Renal cortex interstitium (tissue), 11 donors: ENCODE measurements around the gene NKX1-2. TPM values are rescaled to one million over a fixed set of nuclear protein-coding genes. Genes with fewer than 3 reads are reported as not detected.

Source experiments
- DNase-seq, 11 donors: peaks; one replicate each; pipeline ENCODE4 v3.0.0-alpha.2; 2013; ENCODE audit warnings: low read depth in 9 of 11, low spot score in 4 of 11; ENCODE audit errors: extremely low read depth in 1 of 11
- polyA plus RNA-seq, 3 donors: library from polyadenylated mRNA; unstranded; fragments of 120-200 nt; gene quantifications; one replicate each; pipeline ENCODE4 v1.2.1, GENCODE V29; 2013; ENCODE audit not compliant: insufficient read length in 3 of 3

Gene NKX1-2
- polyA plus RNA-seq, 3 donors = not detected

DNA sequence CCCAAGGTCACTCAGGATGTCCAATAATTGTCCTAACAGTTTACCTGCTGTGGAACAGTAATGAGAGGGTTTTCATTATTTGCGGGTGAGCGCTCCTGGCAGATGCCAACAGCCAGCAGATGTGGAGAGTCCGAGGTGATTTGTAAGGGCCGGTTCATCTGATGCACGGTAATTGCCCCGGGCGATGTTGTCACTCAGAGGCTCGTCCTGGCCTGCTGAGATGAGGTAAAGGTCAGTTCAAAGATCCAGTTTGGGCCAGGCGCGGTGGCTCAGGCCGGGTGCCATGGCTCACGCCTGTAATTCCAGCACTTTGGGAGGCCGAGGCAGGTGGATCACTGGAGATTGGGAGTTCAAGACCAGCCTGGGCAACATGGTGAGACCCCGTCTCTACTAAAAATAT, 28.7 kb upstream of the NKX1-2 start:
- DNase-seq = no peak

DNA sequence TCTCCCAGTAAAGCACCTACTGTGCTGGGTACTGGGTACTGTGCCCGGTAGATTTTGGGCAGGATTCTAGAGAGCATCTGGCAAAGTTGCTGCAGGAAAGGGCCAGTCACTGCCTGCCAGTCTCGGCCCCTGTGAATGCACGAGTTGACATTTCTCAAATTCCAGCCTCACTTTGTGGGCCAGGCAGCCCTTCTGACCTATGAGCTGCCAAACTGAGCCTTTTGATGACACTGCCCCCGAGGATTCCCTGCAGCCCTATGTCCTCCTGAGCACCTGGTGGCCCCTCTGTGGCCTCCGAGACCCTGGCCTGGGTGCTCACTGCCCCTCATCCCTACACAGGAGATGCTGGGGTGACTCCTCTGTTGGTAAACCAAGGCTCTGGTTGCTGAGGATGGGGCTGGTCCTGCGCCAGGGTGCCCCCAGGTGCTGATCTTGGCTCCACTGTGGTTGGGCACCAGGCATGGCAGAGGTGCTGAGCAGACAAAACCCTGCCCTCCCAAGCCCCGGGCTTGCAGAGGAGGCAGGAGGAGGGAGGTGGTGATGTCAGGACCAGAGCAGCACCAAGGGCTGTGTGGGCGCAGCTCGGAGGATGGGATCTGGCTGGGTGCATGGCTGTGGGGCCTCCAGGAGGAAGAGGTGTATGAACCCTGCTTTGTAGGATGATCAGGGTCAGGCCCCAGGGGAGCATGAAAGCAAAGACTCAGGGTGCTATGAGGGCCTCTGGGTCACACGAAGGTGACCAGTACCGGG, 28.0 kb upstream of the NKX1-2 start:
- DNase-seq = no peak

DNA sequence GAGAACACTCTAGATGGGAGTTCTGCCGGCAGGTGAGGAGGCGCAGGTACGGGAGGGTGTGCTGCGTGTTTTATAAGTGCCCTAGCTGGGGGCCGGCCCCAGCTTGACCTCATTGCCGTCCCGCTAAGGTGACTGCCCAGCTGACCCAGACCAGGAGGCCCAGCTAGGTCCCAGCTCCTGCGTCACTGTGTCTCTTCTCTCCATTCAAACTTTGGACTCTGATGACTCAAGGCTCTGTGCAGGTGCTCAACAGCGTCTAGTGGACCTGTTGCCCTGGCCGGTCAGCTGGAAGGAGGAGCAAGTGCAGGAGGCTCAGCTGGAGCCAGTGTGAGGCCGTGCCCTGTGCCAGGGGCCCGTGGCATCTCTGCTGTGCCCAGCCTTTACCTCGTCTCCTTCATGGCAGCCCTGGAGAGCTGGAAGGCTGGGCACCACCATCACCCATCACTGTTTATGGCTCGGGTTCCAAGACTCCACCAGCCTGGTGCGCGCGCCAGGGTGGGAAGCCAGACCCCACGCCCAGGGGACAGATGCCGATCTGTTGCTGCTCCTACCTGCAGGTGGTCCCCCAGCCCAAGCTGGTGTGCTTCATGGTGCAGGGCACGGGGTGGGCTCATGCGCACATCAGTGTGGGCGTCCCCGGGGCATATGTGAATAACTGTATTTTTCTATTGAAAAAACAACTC, 26.3 kb upstream of the NKX1-2 start:
- DNase-seq = no peak

DNA sequence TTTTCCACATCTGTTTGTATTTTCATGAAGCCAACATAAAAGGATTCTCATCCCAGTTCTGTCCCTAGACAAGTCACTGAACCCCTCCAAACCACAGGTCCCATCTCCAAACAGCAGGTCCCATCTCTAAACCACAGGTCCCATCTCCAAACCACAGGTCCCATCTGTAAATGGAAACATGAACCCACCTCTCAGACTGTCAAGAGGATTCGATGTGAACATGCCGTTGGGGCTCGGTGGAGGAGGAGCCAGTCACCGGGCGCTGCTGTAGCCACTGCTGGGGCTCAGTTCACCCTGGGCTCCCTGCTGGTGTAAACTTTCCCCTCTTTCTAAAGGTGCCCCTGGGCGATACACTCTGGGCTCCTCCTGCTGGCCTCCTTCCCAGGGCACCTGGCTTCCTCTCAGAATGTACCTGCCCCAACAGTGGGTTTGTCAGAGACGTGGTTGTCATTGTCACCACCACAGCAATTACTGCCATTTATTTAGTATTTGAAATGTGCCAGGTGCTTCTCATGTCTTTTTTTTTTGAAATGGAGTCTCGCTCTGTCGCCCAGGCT, 24.8 kb upstream of the NKX1-2 start:
- DNase-seq = no peak

DNA sequence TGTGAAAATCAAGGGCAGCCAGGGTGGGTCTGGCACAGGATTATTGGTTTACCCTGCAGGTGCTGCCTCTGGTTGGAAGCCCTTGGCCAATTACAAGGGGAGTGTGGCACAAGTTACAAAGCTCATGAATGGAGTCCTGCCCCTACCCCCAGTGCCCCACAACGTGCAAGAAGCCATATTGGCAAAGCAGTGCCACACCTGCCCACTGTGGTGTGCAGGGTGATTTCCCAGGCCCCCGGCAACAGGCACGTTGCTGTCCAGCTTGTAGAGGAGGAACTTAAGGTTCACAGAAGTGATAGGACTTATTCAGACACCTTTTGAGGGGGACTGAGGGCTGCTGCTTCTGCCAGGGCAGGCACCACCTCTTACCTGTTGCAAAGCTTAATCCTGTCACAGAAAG, 23.2 kb upstream of the NKX1-2 start:
- no peak for DNase-seq

DNA sequence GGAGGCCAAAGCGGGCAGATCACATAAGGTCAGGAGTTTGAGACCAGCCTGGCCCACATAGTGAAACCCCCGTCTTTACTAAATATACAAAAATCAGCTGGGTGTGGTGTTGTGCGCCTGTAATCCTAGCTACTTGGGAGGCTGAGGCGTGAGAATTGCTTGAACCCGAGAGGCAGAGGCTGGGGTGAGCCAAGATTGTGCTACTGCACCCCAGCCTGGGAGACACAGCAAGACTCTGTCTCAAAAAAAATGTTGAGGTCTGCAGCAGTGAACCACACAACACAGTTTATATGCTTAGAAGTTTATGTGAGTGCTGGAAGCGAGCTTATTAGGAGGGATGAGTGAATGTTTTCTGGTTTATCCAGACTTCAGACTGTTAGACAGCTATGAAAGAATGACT, 22.2 kb upstream of the NKX1-2 start:
- no peak for DNase-seq

DNA sequence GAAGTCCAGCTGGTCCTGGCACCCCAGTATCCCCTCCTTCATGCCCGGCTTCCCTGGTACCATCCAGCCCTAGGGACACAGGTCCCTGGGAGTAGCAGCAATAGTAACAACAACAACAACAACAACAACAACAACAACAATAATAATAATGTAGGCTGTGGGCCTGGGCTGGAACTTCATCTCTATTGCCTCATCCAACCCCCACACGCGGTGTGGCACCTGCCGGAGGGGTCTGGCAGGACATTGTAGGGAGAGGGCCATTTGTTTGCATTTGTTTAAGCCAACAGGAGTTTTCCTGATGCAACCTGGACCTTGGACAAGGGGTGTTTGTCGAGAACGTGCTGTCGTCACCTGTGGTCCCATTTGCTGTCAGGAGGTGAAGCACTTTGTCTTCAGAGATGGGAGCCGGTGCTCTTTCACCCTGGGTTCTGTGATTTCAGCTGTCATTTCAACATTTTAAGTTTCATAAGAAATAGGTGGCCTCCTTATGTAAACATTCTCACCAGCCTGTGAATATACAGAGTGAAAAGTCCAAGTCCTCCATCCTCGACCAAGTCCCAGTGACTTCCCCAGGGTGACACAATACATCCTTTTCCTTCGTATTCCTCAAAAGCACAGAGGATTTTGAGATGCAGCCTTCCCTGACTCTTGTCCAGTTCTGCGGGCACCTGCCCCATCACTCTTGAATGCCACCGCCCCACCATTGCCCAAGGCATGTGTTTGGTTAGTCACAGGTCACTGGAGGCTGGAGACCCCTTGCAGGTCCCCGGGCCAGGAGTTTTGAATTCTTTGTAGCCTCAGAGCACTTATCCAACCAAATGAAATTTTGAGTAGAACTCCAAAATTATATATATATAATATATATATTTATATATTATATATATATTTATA, 21.0 kb upstream of the NKX1-2 start:
- no peak for DNase-seq

DNA sequence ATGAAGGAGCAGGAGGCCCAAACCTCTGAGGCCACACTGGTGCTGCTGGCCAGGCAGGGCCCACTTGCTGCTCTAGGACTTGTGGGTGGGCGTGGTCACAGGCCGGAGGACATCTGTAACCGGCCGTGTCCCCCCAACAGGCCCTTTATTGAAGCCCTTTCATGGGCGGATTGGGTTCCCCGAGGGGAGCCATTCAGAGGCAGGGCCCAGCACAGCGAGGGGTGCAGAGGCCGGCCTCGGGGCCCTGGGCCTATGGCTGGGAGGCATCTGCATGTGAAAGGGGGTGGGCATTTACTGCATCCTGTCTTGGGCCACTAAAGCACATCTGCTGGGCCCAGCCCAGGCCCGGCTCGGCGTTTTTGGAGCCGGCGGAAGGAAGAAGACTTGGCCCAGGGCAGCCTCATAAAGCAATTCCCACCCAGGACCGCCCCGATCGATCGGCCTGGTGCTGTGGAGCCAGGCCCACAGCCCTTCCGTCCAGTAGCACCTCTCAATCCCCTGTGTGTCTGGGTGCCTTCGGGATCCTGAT, 20.2 kb upstream of the NKX1-2 start:
- no peak for DNase-seq

DNA sequence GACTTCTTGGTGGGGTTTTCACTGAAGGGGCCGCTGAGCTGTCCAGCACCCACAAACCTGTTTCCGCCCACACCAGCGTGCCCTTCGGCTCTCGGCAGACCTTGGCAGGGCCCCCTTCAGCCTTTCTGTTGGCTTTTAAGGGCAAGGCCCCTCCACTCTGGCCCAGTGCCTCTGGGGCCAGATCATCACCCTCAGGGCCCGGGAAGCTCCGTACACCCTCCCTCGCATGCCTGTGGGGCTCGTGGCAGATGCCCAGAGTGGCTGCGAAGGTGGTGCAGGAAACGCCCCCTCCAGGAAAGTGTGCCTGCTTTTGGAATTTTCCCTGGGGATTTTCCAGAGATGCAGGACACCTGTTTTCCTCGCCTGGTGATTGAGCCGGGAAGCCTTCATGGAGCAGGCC, 18.8 kb upstream of the NKX1-2 start:
- no peak for DNase-seq

DNA sequence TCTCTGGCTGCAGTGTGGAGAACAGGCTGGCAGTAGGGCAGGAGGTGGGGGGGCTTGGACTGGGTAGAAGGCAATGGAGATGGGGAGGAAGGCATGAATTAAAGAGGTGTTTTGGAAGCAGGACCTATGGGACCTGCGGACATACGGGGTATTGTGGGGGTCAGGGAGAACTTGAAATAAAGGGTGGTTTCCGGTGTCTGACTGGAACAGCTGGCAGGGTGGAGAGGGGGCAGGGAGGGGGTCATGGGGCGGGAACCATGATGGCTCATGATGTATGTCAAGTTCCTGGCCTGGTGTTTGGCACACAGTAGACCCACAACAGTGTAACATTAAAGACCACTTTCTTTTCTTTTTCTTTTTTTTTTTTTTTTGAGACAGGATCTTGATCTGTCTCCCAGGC, 17.3 kb upstream of the NKX1-2 start:
- DNase-seq = no peak

DNA sequence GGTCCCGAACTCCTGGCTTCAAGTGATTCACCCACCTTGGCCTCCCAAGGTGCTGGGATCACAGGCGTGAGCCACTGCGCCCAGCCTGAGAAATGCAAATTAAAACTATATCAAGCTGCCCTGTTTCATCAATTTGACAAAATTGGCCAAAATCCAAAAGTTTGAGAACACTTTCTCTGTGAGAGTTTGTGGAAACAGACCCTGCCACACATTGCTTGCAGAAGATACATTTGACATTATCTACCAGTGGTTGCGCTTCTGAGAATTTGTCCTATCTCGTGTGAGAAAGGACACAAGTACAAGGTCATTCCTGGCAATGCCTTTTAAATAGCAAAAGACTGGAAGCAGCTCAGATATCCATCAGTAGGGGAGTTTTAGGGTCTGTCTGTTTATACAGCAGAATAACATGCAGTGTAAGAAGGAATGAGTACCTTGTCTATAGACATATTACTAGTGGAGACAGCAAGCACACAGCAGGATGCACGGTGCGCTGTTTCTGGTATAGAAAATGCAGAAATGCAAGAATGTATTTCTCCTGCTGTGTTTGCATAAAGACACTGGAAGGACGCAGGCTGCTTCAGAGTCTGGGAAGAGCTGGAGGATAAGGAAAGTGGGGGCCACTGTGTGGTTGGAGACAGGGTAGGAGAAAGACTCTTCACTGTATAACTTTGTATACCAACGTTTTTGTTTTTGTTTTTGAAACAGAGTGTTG, 16.1 kb upstream of the NKX1-2 start:
- DNase-seq = no peak

DNA sequence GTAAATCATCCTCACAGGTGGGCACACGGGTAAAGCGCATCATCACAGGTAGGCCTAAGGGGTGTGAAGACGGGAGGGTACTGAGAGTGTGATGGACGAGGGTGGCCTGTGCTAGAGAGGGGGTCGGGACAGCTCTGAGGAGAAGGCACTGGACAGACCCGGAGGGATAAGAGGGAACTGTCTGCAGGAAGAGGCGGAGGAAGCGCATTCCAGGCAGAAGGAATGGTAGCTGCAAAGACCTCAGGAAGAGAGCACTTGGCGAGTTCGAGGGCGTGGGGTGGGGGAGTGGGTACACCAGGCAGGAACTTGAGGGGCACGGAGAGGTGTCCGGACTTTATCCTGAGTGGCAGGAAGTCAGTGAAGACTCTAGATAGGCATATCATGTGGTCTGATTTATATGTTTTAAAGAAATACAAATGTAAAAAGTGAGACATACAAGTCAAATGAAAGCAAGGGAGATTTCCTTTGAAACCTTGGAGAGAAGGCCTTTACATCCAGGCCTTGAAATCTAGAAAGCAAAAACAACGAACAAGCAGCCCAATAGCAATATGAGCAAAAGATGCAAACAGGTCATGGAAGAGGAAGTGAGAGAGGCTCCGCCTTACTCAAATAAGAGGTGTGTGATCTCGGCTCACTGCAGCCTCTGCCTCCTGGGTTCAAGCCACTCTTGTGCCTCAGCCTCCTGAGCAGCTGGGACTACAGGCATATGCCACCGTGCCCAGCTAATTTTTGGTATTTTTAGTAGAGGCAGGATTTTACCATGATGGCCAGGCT, 15.4 kb upstream of the NKX1-2 start:
- no peak for DNase-seq

DNA sequence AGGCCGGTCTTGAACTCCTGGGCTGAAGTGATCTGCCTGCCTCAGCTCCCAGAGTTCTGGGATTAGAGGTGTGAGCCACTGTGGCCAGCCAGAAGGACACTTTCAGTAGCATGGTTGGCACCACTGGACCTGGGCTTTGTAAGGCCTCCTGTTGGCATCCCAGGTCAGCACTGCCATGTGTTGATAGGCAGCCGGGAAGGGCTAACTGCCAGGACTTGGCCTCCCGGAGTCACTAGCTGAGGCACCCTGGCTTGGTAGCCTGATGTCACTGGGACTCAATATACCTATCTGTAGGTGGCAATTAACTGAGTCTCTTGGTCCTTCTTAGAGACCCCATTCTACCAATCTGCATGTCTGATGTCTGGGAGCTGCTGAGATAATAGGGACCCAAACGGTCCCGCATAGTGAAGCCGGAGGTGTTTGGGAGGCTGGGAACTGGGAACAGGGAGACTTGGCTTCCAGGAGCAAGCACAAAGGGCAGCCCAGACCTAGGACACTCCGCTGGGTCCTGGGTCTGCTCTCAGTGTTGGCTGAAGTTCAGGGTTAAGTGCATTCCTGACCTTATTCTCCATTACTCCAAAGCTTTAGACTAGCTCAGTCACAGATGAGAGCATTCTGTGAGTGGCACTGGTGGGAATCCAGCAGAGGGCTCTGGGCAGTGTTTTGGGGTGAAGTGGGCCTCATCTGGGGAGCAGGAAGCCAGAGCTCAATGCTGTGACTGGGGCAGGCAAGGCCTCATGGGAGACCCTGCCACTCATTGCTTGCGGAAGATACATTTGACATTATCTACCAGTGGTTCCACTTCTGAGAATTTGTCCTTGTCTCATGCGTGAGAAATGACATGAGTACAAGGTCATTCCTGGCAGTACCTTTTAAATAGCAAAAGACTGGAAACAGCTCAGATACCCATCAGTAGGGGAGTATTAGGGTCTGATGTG, 14.5 kb upstream of the NKX1-2 start:
- no peak for DNase-seq

DNA sequence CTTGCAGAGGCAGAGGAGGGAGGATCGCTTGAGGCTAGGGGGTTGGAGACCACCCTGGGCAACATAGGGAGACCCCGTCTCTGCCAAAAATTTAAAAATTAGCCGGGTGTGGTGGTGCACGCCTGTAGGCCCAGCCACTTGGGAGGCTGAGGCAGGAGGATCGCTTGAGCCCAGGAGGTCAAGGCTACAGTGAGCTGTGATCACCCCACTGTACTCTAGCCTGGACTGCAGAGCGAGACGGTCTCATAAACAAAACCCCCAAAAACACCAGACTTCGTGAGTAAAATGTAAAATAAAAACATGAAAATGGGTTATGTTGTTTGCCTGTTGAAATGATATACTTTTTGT, 12.5 kb upstream of the NKX1-2 start:
- DNase-seq = no peak

DNA sequence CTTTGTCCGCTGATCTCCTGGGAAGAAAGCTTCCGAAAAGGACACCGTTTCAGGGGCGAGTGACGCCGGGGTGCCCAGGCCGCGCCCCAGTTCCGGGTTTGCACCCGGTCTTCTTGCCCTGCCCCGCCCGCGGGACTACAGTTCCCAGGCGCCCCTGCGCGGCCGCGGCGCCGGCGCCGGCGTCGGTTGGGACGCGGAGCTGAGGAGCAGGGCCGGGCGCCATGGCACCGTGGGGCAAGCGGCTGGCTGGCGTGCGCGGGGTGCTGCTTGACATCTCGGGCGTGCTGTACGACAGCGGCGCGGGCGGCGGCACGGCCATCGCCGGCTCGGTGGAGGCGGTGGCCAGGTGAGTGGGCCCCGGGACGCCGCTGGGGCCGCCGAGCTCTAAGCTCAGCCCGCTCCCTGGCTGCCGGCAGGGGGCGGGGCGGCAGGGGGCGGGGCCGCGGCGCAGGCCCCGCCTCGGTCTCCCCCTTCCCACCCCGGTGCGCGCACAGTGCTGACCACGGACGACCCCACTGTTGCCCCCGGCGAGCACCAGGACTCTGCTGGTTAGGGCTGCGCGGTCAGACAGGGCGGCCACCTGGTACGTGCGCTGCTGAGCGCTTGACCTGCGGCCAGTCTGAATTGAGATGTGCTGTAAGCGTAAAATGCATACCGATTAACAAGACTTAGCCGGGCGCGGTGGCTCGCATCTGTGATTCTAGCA, 12.0 kb upstream of the NKX1-2 start, which contains the start of gene LHPP:
LHPP (plus strand) TSS at position 182 of the 706 bp plus-strand sequence; CDS start at position 222, 40 bp downstream.
- DNase-seq = peak in 10 of 11 donors; percentile 49 to 80 (median 74)

DNA sequence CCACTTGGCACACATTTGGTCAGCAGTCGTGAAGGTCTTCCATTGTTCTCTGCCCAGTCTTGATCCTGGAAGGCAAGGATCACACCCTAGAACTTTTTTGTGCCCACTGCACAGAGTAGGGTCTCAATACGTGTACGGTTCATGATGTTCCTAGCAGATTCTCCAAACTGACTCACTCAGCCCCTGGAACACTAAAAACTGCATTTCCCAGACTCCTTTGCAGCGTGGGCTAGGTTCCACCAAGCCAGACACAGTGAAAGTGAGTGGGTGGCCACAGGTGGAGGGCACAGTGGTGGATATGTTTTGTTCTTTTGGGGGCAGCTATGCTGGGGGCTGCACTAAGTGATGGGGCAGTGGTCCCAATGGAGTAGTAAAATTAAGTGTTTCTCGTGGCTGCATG, 10.3 kb upstream of the NKX1-2 start:
- no peak for DNase-seq
